AG09319 (cell line): ENCODE data around the gene PLA2G2C.
"Not testable (repeated sequence)": the region's sequence is repeated elsewhere in the genome, so short reads cannot be mapped to it uniquely, and the experiment has no call there.

Experiments used
- DNase-seq: peaks from one replicate; pipeline ENCODE4 v3.0.0-alpha.2; 2010; ENCODE audit warnings: low read depth; ENCODE audit errors: extremely low read depth
- CTCF ChIP-seq: IDR thresholded peaks from 2 replicates; pipeline ENCODE4 v1.5.1; 2011; ENCODE audit warnings: low read depth, mild to moderate bottlenecking, inconsistent platforms, low read length, moderate library complexity

The PLA2G2C gene

GRCh38 chr1:20185834-20186782 is at the start of gene PLA2G2C, which contains the start of gene UBXN10:
Gene PLA2G2C, minus strand, starts transcription at chr1:20186518. Its CDS starts 9,155 bp downstream, at chr1:20177363.
Gene UBXN10, plus strand, starts transcription at chr1:20186096. Its CDS starts 4,466 bp downstream, at chr1:20190562.
- no peak for DNase-seq
- TF ChIP-seq CTCF: no peak

- TF ChIP-seq CTCF: no peak
- DNase-seq: no peak
Measured at GRCh38 chr1:20234788-20235535, 48.6 kb upstream of the PLA2G2C start.

- no peak for TF ChIP-seq CTCF
- DNase-seq: no peak
Measured at GRCh38 chr1:20233866-20234265, 47.5 kb upstream of the PLA2G2C start.

- DNase-seq: no peak
- peak; percentile 42 for TF ChIP-seq CTCF
Measured at GRCh38 chr1:20233394-20233793, 47.1 kb upstream of the PLA2G2C start.

GRCh38 chr1:20232564-20232963 is 46.2 kb upstream of the PLA2G2C start:
- DNase-seq: not testable (repeated sequence)

GRCh38 chr1:20229171-20229570 is 42.9 kb upstream of the PLA2G2C start:
- no peak for TF ChIP-seq CTCF

GRCh38 chr1:20228314-20228825 is 42.1 kb upstream of the PLA2G2C start:
- no peak for TF ChIP-seq CTCF
- no peak for DNase-seq

More at GRCh38 chr1:20229171-20229570, 42.9 kb upstream of the PLA2G2C start:
- no peak for DNase-seq
